Measurements from ENCODE around the gene LRRN2. TPM values are rescaled to one million over a fixed set of nuclear protein-coding genes. Genes with fewer than 3 reads are reported as not detected.

LRRN2 gene
- polyA plus RNA-seq, 1 of the 3 experiments (the other 2 are of a cell fraction): not detected

DNA sequence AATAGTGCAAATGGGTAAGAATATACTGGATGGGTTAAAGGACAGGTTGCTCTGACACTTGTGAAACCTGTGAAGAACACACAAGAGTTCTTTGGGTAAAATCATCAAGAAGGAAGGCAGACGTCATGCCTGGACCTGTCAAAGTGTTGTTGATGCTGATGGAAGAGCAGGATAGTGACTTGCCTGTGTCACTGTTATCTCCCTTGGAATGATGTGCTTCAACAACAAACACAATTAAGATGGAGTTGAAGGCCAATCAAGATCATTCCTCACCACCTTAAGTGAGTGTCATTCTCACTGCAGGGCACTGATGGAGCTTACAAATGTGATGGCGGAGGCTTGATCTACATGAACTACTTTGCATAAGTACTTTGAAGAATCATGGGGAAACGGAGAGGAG is 73.2 kb downstream of the LRRN2 start:
- peaks cover 27% of the 10 kb centered on the region; the same call in 1 of the 2 replicates for H3K27me3 ChIP-seq (ENCODE audit: insufficient read depth)
- no peaks in the 10 kb centered on the region for H3F3A ChIP-seq (replicated peaks; ENCODE audit: insufficient read depth)
- H4K20me1 ChIP-seq (ENCODE audit: insufficient read depth): no peaks in the 10 kb centered on the region
- ChIA-PET CTCF (interaction anchor here (1.4 to 1.6 kb wide), 2 partner anchors 10 to 11 kb away, joined by 5 to 8 read pairs; no protein-coding TSS in a partner anchor), POLR2A (no interaction called here)
- DNase-seq: no peak
- H3K4me2 ChIP-seq: no peak overlapping the region
- H3K9ac ChIP-seq: no peak overlapping the region
- H3K4me1 ChIP-seq (ENCODE audit: control insufficient read depth in 1 of 2, insufficient read depth in 2 of 2, low read depth in 1 of 2, low read length in 1 of 2): no peaks in the 10 kb centered on the region
- TF ChIP-seq FOXM1 (IDR thresholded peaks at IDR 0.05; ENCODE audit: low read depth) (no peak), FOSL2 (IDR thresholded peaks at IDR 0.05; ENCODE audit: borderline replicate concordance, low read depth) (no peak), RAD21 (IDR thresholded peaks at IDR 0.05; ENCODE audit: low read length) (no peak), MXI1 (IDR thresholded peaks at IDR 0.05; ENCODE audit: low read depth, low read length) (no peak), JUND (IDR thresholded peaks at IDR 0.05) (no peak), GABPA (IDR thresholded peaks at IDR 0.05; ENCODE audit: low read depth) (no peak), SIN3A (IDR thresholded peaks at IDR 0.05; ENCODE audit: borderline replicate concordance, low read depth, low read length) (no peak), POLR2AphosphoS5 (IDR thresholded peaks at IDR 0.05; ENCODE audit: low read depth, low read length) (no peak)
- no peaks in the 10 kb centered on the region for H3K9me3 ChIP-seq
- H3K36me3 ChIP-seq (replicated peaks in 1 of 2; ENCODE audit: control insufficient read depth in 1 of 2, insufficient read depth in 2 of 2, low read length in 1 of 2): no peaks in the 10 kb centered on the region
- no peak overlapping the region for H2AFZ ChIP-seq (ENCODE audit: low read depth)
- H3K4me3 ChIP-seq (ENCODE audit: low read depth in 2 of 2, low read length in 1 of 2): no peak overlapping the region
- H3K79me2 ChIP-seq (ENCODE audit: insufficient read depth): no peaks in the 10 kb centered on the region
- H3K27ac ChIP-seq (ENCODE audit: low read depth in 2 of 2, low read length in 1 of 2): no peak overlapping the region
- 55% methylated on average over 3 of the region's 3 CpGs for WGBS (ENCODE audit: low lambda C conversion rate)
- H3K9me2 ChIP-seq: no peaks in the 10 kb centered on the region

DNA sequence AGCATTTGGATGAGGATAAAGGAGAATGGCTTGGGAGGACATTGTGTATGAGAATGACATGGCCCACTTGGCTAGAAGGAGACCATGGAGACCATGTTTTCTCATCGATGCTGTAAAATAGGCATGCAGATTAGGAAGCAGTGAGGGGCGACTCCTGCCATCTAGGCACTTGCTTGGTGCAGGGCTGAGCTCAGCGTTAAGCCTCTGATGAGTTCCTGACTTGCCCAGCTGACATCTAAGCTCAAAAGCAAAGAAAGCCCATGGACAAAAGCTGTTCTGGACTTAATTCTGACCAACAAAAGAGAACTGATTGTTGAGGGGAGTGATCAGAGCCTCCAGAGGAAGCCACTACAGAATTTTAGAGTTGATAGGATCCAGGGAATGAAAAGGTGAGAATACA is 74.5 kb downstream of the LRRN2 start:
- H3K9me3 ChIP-seq: no peaks in the 10 kb centered on the region
- H3K36me3 ChIP-seq (replicated peaks in 1 of 2; ENCODE audit: control insufficient read depth in 1 of 2, insufficient read depth in 2 of 2, low read length in 1 of 2): no peaks in the 10 kb centered on the region
- 32% methylated on average over 3 of the region's 3 CpGs for WGBS (ENCODE audit: low lambda C conversion rate)
- H4K20me1 ChIP-seq (ENCODE audit: insufficient read depth): no peaks in the 10 kb centered on the region
- peaks cover 19% of the 10 kb centered on the region; the same call in 1 of the 2 replicates for H3K27me3 ChIP-seq (ENCODE audit: insufficient read depth)
- no peaks in the 10 kb centered on the region for H3K79me2 ChIP-seq (ENCODE audit: insufficient read depth)
- H2AFZ ChIP-seq (ENCODE audit: low read depth): no peak overlapping the region
- no peak overlapping the region for H3K27ac ChIP-seq (ENCODE audit: low read depth in 2 of 2, low read length in 1 of 2)
- ChIA-PET CTCF (interaction anchor here (1.2 to 2.4 kb wide), 4 partner anchors 11 to 153 kb away, joined by 4 to 8 read pairs (median 6); no protein-coding TSS in a partner anchor), POLR2A (no interaction called here)
- DNase-seq: no peak
- no peaks in the 10 kb centered on the region for H3K4me1 ChIP-seq (ENCODE audit: control insufficient read depth in 1 of 2, insufficient read depth in 2 of 2, low read depth in 1 of 2, low read length in 1 of 2)
- no peaks in the 10 kb centered on the region for H3K9me2 ChIP-seq
- H3K9ac ChIP-seq: no peak overlapping the region
- H3K4me2 ChIP-seq: no peak overlapping the region
- H3F3A ChIP-seq (replicated peaks; ENCODE audit: insufficient read depth): no peaks in the 10 kb centered on the region
- H3K4me3 ChIP-seq (ENCODE audit: low read depth in 2 of 2, low read length in 1 of 2): no peak overlapping the region
- TF ChIP-seq SIN3A (IDR thresholded peaks at IDR 0.05; ENCODE audit: borderline replicate concordance, low read depth, low read length): no peak
- TF ChIP-seq YY1 (IDR thresholded peaks at IDR 0.05; ENCODE audit: low read depth): no peak
- TF ChIP-seq FOXM1 (IDR thresholded peaks at IDR 0.05; ENCODE audit: low read depth): no peak
- TF ChIP-seq, protein P1, sequence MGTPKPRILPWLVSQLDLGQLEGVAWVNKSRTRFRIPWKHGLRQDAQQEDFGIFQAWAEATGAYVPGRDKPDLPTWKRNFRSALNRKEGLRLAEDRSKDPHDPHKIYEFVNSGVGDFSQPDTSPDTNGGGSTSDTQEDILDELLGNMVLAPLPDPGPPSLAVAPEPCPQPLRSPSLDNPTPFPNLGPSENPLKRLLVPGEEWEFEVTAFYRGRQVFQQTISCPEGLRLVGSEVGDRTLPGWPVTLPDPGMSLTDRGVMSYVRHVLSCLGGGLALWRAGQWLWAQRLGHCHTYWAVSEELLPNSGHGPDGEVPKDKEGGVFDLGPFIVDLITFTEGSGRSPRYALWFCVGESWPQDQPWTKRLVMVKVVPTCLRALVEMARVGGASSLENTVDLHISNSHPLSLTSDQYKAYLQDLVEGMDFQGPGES (IDR thresholded peaks at IDR 0.05; ENCODE audit: low read depth, low read length): no peak
- TF ChIP-seq MEF2A (IDR thresholded peaks at IDR 0.05; ENCODE audit: borderline replicate concordance, low read depth): no peak
- TF ChIP-seq RFX5 (IDR thresholded peaks at IDR 0.05; ENCODE audit: low read length): no peak
- TF ChIP-seq MXI1 (IDR thresholded peaks at IDR 0.05; ENCODE audit: low read depth, low read length): no peak
- TF ChIP-seq, protein P2, sequence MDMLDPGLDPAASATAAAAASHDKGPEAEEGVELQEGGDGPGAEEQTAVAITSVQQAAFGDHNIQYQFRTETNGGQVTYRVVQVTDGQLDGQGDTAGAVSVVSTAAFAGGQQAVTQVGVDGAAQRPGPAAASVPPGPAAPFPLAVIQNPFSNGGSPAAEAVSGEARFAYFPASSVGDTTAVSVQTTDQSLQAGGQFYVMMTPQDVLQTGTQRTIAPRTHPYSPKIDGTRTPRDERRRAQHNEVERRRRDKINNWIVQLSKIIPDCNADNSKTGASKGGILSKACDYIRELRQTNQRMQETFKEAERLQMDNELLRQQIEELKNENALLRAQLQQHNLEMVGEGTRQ (IDR thresholded peaks at IDR 0.05; ENCODE audit: borderline replicate concordance, low read depth, low read length): no peak
- no peak for TF ChIP-seq NRF1 (IDR thresholded peaks at IDR 0.05; ENCODE audit: low read depth, low read length)
- TF ChIP-seq, protein P3, sequence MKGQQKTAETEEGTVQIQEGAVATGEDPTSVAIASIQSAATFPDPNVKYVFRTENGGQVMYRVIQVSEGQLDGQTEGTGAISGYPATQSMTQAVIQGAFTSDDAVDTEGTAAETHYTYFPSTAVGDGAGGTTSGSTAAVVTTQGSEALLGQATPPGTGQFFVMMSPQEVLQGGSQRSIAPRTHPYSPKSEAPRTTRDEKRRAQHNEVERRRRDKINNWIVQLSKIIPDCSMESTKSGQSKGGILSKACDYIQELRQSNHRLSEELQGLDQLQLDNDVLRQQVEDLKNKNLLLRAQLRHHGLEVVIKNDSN (IDR thresholded peaks at IDR 0.05; ENCODE audit: borderline replicate concordance, low read depth): no peak
- no peak for TF ChIP-seq FOXJ3 (CRISPR knock-in tag; IDR thresholded peaks at IDR 0.05)
- TF ChIP-seq, protein P4, sequence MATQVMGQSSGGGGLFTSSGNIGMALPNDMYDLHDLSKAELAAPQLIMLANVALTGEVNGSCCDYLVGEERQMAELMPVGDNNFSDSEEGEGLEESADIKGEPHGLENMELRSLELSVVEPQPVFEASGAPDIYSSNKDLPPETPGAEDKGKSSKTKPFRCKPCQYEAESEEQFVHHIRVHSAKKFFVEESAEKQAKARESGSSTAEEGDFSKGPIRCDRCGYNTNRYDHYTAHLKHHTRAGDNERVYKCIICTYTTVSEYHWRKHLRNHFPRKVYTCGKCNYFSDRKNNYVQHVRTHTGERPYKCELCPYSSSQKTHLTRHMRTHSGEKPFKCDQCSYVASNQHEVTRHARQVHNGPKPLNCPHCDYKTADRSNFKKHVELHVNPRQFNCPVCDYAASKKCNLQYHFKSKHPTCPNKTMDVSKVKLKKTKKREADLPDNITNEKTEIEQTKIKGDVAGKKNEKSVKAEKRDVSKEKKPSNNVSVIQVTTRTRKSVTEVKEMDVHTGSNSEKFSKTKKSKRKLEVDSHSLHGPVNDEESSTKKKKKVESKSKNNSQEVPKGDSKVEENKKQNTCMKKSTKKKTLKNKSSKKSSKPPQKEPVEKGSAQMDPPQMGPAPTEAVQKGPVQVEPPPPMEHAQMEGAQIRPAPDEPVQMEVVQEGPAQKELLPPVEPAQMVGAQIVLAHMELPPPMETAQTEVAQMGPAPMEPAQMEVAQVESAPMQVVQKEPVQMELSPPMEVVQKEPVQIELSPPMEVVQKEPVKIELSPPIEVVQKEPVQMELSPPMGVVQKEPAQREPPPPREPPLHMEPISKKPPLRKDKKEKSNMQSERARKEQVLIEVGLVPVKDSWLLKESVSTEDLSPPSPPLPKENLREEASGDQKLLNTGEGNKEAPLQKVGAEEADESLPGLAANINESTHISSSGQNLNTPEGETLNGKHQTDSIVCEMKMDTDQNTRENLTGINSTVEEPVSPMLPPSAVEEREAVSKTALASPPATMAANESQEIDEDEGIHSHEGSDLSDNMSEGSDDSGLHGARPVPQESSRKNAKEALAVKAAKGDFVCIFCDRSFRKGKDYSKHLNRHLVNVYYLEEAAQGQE (IDR thresholded peaks at IDR 0.05; ENCODE audit: low read depth, low read length): no peak
- TF ChIP-seq, protein P5, sequence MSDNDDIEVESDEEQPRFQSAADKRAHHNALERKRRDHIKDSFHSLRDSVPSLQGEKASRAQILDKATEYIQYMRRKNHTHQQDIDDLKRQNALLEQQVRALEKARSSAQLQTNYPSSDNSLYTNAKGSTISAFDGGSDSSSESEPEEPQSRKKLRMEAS (IDR thresholded peaks at IDR 0.05; ENCODE audit: low read depth): no peak
- TF ChIP-seq, protein P6, sequence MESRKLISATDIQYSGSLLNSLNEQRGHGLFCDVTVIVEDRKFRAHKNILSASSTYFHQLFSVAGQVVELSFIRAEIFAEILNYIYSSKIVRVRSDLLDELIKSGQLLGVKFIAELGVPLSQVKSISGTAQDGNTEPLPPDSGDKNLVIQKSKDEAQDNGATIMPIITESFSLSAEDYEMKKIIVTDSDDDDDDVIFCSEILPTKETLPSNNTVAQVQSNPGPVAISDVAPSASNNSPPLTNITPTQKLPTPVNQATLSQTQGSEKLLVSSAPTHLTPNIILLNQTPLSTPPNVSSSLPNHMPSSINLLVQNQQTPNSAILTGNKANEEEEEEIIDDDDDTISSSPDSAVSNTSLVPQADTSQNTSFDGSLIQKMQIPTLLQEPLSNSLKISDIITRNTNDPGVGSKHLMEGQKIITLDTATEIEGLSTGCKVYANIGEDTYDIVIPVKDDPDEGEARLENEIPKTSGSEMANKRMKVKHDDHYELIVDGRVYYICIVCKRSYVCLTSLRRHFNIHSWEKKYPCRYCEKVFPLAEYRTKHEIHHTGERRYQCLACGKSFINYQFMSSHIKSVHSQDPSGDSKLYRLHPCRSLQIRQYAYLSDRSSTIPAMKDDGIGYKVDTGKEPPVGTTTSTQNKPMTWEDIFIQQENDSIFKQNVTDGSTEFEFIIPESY (IDR thresholded peaks at IDR 0.05; ENCODE audit: borderline replicate concordance, low read depth): no peak
